Esophagus mucosa (tissue), 1 donor: ENCODE measurements around the gene NPL. TPM values are rescaled to one million over a fixed set of nuclear protein-coding genes. Genes with fewer than 3 reads are reported as not detected.
A peak's percentile ranks its signal among the peaks of the same experiment; 100 is the strongest.

Source experiments
- ATAC-seq: fragments of 200-7000 bp; cut with Tn5 transposase; one replicate; pipeline ENCODE4 v1.9.1; 2020
- total RNA-seq: library from RNA; stranded (reverse); gene quantifications from one replicate; pipeline ENCODE4 v1.2.4, GENCODE V29; 2023
- donor health status: DM: yes; HTN: yes; CAD: no.

NPL gene, protein sequence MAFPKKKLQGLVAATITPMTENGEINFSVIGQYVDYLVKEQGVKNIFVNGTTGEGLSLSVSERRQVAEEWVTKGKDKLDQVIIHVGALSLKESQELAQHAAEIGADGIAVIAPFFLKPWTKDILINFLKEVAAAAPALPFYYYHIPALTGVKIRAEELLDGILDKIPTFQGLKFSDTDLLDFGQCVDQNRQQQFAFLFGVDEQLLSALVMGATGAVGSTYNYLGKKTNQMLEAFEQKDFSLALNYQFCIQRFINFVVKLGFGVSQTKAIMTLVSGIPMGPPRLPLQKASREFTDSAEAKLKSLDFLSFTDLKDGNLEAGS
- total RNA-seq: 11.5 TPM

GRCh38 chr1:182789138-182790076 lies at the start of gene NPL:
TSS of gene NPL (plus strand) at chr1:182789773. CDS start at chr1:182794372, 4,599 bp downstream.
- ATAC-seq: peak; percentile 93

GRCh38 chr1:182740120-182740519 lies 49.5 kb upstream of the NPL start:
- no peak for ATAC-seq

DNA sequence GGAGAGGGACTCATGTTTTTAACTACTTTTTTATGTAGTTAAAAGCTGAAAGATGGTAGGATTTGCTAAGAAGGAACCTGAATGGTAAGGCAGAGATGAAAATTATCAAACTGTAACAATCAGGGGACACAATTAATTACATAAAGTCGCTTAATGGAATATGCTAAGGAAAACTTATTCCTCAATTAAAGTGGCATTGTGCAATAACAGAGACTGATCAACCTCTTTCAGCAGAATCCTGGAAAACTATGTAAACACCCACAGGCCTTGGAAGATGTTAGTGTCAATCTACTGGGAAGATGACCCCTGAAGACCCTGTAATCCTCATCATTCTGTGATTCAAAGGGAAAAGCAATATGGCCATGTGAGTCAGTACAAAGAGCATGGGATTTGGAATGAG lies 46.8 kb upstream of the NPL start:
- no peak for ATAC-seq

GRCh38 chr1:182752077-182752988 lies 37.2 kb upstream of the NPL start:
- ATAC-seq: no peak

DNA sequence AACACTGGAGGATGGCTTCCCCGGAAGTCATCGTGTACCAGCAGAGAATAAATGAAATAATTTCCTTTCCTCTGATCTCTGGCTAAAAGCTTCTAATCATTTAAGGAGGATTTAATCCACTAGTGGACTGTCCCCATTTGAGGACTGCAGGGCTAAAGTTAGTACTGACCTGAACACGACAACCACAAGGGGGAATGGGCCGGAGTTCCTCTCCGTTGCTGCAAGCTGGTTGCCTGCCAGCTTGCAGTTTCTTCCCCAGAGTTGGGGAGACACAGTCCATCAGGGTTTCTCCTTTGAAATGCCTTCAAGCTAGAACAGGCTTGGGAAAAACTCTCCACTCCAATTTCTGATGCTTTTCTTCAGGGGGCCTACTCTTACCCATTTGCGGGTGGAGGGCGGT lies 35.5 kb upstream of the NPL start:
- no peak for ATAC-seq

GRCh38 chr1:182754543-182755314 lies 34.8 kb upstream of the NPL start:
- peak; percentile 55 for ATAC-seq

- no peak for ATAC-seq
Measured at GRCh38 chr1:182755632-182756031, 33.9 kb upstream of the NPL start.

- no peak for ATAC-seq
Measured at GRCh38 chr1:182756423-182756822, 33.1 kb upstream of the NPL start.

- no peak for ATAC-seq
Measured at GRCh38 chr1:182761396-182762395, 27.9 kb upstream of the NPL start.

GRCh38 chr1:182762536-182762935 lies 27.0 kb upstream of the NPL start:
- no peak for ATAC-seq

GRCh38 chr1:182764029-182764727 lies 25.4 kb upstream of the NPL start:
- no peak for ATAC-seq

DNA sequence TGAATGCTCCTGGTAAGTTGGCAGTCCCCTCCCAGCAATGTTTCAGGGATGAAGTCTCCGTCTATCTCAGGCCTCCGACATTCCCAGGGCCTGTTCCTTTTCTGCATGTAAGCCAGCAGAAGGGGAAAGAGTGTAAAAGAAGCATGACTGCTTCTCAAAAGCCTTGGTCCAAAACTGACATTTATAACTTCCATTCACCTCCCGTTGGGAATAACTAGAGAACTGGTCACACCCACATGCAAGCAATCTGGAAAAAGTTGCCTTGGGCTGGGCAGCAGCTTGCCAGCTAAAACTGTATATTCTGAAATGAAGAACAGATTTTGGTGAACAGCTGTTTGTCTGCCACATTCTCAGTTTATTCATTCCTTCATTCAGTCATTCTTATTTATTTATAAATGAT lies 24.2 kb upstream of the NPL start:
- no peak for ATAC-seq

- no peak for ATAC-seq
Measured at GRCh38 chr1:182766050-182766449, 23.5 kb upstream of the NPL start.

DNA sequence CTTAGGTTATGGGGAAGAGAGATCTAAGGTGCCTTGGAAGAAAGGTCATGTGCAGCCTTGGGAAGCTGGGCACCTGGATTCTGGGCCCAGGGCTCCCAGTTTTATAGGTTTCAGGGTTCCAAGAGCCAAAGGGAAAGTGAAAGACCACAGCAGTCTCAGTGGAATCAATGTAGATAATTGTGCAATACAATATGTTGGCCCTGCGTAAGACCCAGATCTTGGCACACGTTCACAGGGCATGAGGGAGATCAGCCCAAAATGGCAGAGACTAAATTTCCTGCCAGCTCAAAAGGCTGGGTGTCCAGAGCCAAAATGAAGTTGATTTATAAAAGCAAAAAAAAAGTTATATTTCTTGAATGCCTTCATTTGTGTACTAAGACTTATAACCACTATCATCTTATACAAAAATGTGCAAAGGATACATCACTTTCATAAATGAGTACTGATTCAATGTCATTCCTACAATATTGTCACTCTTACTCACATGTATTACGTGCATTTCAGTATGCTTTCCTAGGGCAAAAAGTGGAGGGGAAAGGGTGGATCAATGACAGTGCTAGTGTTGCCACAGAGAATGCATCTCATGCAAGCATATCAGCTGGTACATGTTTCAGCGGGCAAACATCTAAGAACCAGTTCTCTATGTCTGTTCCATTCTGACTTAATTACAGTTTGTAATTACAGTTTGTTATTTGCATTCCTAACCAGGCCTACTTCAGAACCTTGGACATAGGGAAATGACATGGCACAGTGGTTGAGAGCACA lies 22.5 kb upstream of the NPL start:
- peak; percentile 31 for ATAC-seq

DNA sequence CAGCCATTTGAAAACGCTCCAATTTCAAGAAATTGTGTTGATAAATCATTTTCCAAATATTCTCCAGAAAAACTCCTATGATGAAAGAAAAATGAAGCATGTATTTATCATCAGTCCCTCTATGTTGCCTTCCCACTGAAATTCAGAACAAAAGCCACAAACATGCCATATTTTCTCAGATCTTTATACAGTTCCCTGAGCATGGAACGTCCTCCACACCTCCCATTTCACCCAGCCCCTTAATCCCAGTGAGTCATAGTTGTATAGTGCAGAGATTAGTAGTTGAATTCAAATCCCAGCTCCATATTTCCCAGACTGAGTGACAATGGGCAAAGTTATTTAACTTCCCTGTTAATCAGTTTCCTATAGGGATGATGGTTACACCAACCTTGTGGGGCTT lies 20.6 kb upstream of the NPL start:
- peak; percentile 96 for ATAC-seq

DNA sequence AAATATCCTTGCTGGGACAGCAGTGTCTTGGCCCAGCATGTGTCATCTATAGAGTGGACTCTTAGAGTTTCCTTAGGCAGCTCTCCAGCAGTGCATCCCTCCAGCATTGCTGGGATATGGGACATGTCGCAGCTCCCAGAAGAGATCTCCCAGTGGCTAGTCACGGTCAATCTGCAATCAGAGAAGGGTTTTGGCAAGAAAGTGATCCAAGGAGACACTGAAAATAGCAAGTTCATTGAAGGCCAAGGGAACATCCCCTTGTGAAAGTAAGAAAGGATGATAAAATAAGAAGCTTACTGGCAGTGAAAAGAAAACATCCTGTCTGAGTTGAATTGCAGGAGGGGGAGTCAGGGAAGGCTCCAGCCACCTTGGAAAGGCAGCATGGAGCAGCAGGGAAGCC lies 19.3 kb upstream of the NPL start:
- ATAC-seq: no peak

GRCh38 chr1:182771187-182771984 lies 18.2 kb upstream of the NPL start:
- ATAC-seq: no peak

DNA sequence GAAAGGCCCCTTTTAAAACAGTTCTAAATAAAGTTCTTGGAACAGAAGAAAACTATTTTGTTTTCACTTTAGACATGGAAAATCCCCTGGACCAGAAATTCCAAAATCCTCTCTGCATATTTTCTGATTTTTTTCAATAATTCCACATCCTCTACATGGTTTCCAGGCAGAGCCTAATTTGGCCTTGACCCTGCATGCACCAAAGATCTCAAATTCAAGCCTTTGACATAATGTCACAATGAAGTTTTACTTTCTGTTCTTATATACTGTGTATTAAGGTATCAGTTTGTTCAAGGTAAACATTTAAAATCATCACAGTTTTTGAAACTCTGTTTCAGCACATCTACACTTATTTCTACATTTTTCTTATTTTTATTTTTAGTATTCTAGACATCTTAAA lies 12.2 kb upstream of the NPL start:
- no peak for ATAC-seq
